ENCODE results near the gene TAF11. TPM values are rescaled to one million over a fixed set of nuclear protein-coding genes. Genes with fewer than 3 reads are reported as not detected.

The TAF11 gene
- total RNA-seq, 6 donors from 2014 or later, result 15.4 to 35.6 (median 19.3) TPM

GRCh38 chr6:34867484-34867883, 20.4 kb downstream of the TAF11 start:
- DNase-seq (no peak), ATAC-seq (ENCODE audit: low FRiP score in 2 of 2) (no peak)
- Histone ChIP-seq H3K36me3 (peaks cover 12 to 47% (median 32%) of the 10 kb centered on the region in 4 donors), H3K4me1 (peaks cover 0 to 5% (median 2%) of the 10 kb centered on the region in 4 donors), H3K27ac (no peak overlapping the region), H3K4me3 (no peak overlapping the region), H3K27me3 (no peaks in the 10 kb centered on the region), H3K9me3 (no peaks in the 10 kb centered on the region)
- TF ChIP-seq POLR2A (IDR thresholded peaks at IDR 0.05), result no peak
- no peak for TF ChIP-seq EP300 (IDR thresholded peaks at IDR 0.05)
- 80 to 98% methylated on average over 1 to 3 of the region's 3 CpGs for WGBS, 2 donors

- peaks cover 3 to 43% (median 26%) of the 10 kb centered on the region in 4 donors for H3K36me3 ChIP-seq
- H3K4me1 ChIP-seq, result peaks cover 0 to 5% (median 2%) of the 10 kb centered on the region in 4 donors
- ATAC-seq (ENCODE audit: low FRiP score in 2 of 2) (no peak), DNase-seq (no peak)
- no peaks in the 10 kb centered on the region for H3K27me3 ChIP-seq
- no peaks in the 10 kb centered on the region for H3K9me3 ChIP-seq
- no peak overlapping the region for H3K27ac ChIP-seq
- WGBS, 2 donors, result 56 to 63% methylated on average over 3 of the region's 3 CpGs
- H3K4me3 ChIP-seq, result no peak overlapping the region
- TF ChIP-seq EP300 (IDR thresholded peaks at IDR 0.05), result no peak
- no peak for TF ChIP-seq CTCF (IDR thresholded peaks at IDR 0.05)
- TF ChIP-seq POLR2A (IDR thresholded peaks at IDR 0.05), result no peak
- no peak for TF ChIP-seq POLR2AphosphoS5 (IDR thresholded peaks at IDR 0.05)
These were observed 21.3 kb downstream of the TAF11 start for GRCh38 chr6:34866509-34866908.

- Histone ChIP-seq H3K27me3 (no peaks in the 10 kb centered on the region), H3K4me3 (no peak overlapping the region), H3K9me3 (no peaks in the 10 kb centered on the region), H3K27ac (peak overlapping the region in 2 of 4 donors; percentile 17 to 44), H3K4me1 (peaks cover 0 to 5% (median 2%) of the 10 kb centered on the region in 4 donors), H3K36me3 (peaks cover 0 to 42% (median 18%) of the 10 kb centered on the region in 4 donors)
- DNase-seq (no peak), ATAC-seq (ENCODE audit: low FRiP score in 2 of 2) (no peak)
- TF ChIP-seq POLR2AphosphoS5 (IDR thresholded peaks at IDR 0.05) (peak in 1 of 2 donors; percentile 39), CTCF (IDR thresholded peaks at IDR 0.05) (no peak), POLR2A (IDR thresholded peaks at IDR 0.05) (no peak), EP300 (IDR thresholded peaks at IDR 0.05) (peak in 2 of 4 donors; percentile 67 to 91)
- 58 to 59% methylated on average over 3 of the region's 3 CpGs for WGBS, 2 donors
These were observed 22.7 kb downstream of the TAF11 start for GRCh38 chr6:34865107-34865506.

- peak overlapping the region in 1 of 4 donors; percentile 33 for H3K27ac ChIP-seq
- peaks cover 0 to 52% (median 26%) of the 10 kb centered on the region in 4 donors for H3K36me3 ChIP-seq
- H3K4me3 ChIP-seq, result no peak overlapping the region
- H3K9me3 ChIP-seq, result no peaks in the 10 kb centered on the region
- peaks cover 0 to 5% (median 2%) of the 10 kb centered on the region in 4 donors for H3K4me1 ChIP-seq
- 64 to 77% methylated on average over 4 of the region's 4 CpGs for WGBS, 2 donors
- no peak for DNase-seq
- no peaks in the 10 kb centered on the region for H3K27me3 ChIP-seq
- ATAC-seq (ENCODE audit: low FRiP score in 2 of 2), result no peak
- no peak for TF ChIP-seq POLR2AphosphoS5 (IDR thresholded peaks at IDR 0.05)
- no peak for TF ChIP-seq EP300 (IDR thresholded peaks at IDR 0.05)
- TF ChIP-seq POLR2A (IDR thresholded peaks at IDR 0.05), result no peak
These were observed 23.8 kb downstream of the TAF11 start for GRCh38 chr6:34864007-34864406.

- H3K4me1 ChIP-seq, result no peaks in the 10 kb centered on the region
- no peaks in the 10 kb centered on the region for H3K27me3 ChIP-seq
- DNase-seq, result no peak
- WGBS, 2 donors, result 67 to 77% methylated on average over 1 of the region's 1 CpG
- no peak overlapping the region for H3K4me3 ChIP-seq
- no peak for TF ChIP-seq POLR2AphosphoS5 (IDR thresholded peaks at IDR 0.05)
- TF ChIP-seq CTCF (IDR thresholded peaks at IDR 0.05), result no peak
- TF ChIP-seq EP300 (IDR thresholded peaks at IDR 0.05), result no peak
- TF ChIP-seq POLR2A (IDR thresholded peaks at IDR 0.05), result no peak
- no peaks in the 10 kb centered on the region for H3K9me3 ChIP-seq
- peaks cover 18 to 74% (median 46%) of the 10 kb centered on the region in 4 donors for H3K36me3 ChIP-seq
- no peak for ATAC-seq (ENCODE audit: low FRiP score in 2 of 2)
- no peak overlapping the region for H3K27ac ChIP-seq
These were observed 27.1 kb downstream of the TAF11 start for GRCh38 chr6:34860776-34861175.

- 69 to 76% methylated on average over 4 of the region's 4 CpGs for WGBS, 2 donors
- ATAC-seq (ENCODE audit: low FRiP score in 2 of 2) (no peak), DNase-seq (no peak)
- Histone ChIP-seq H3K4me3 (no peak overlapping the region), H3K9me3 (no peaks in the 10 kb centered on the region), H3K4me1 (no peaks in the 10 kb centered on the region), H3K36me3 (peaks cover 18 to 78% (median 49%) of the 10 kb centered on the region in 4 donors), H3K27ac (no peak overlapping the region), H3K27me3 (no peaks in the 10 kb centered on the region)
- no peak for TF ChIP-seq POLR2A (IDR thresholded peaks at IDR 0.05)
- TF ChIP-seq CTCF (IDR thresholded peaks at IDR 0.05), result no peak
- no peak for TF ChIP-seq POLR2AphosphoS5 (IDR thresholded peaks at IDR 0.05)
- no peak for TF ChIP-seq EP300 (IDR thresholded peaks at IDR 0.05)
These were observed 27.9 kb downstream of the TAF11 start for GRCh38 chr6:34859951-34860350.

Measured in upper lobe of left lung (tissue), 6 donors.